ENCODE measurements around the gene LENG8.
"Not testable (repeated sequence)": the region's sequence is repeated elsewhere in the genome, so short reads cannot be mapped to it uniquely, and the experiment has no call there.

Gene LENG8

GRCh38 chr19:54444737-54445136, 4.3 kb upstream of the LENG8 start:
- no peak for DNase-seq (ENCODE audit: low read depth)

DNA sequence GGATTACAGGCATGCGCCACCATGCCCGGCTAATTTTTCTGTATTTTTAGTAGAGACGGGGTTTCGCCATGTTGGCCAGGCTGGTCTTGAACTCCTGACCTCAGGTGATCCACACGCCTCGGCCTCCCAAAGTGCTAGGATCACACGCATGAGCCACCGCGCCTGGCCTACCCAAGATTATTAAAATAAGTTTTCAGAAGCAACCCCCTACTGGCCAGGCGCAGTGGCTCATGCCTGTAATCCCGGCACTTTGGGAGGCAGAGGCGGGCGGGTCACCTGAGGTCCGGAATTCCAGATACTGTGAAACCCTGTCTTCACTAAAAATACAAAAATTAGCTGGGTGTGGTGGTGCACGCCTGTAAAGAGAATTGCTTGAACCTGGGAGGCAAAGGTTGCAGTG, 2.6 kb upstream of the LENG8 start:
- not testable (repeated sequence) for DNase-seq (ENCODE audit: low read depth)

GRCh38 chr19:54448040-54448773, 792 bp upstream of the LENG8 start:
- DNase-seq (ENCODE audit: low read depth): no peak

DNA sequence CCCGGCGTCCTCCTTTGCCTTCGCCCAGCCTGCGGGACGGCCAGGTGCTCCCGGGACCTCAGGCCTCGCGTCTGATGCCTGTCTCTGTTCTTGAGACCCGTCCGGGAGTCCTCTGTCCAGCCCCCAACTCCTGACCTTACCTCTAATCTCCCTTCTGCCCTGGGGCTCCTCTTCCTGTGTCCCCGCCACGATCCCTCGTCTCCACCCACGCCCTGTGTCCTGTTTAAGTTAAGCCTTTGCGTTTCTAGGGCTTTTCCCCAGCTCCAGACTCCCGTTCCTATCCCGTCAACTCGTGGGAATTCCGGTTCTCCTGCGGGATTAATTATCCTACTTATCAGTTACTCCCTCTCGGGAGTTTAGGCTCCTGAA, 686 bp downstream of the LENG8 start:
- DNase-seq (ENCODE audit: low read depth): no peak

DNA sequence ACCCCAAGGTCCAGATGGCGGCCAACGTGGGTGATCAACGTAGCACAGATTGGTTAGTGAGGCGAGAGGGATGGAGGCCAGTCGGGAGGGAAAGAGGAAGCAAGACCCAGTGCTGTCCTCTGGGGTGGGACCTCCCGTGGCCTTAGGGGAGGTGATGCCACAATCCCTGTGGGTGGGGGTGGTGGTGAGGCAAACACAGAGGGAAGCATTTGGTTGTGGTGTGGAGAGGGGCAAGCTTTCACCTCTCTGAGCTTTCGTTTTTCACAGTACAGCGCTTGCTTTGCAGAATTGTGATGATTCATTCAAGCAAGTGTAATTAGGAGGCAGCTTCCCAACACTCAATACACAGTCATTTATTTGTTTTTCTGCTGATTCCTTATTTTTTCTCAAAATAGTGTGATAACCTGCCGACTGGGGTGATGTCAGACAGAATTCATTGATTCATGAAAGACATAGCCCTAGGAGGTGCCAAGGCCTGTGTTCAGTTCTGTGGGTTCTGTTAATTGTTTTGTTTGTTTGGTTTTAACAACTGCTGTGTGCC, 2.4 kb downstream of the LENG8 start:
- DNase-seq (ENCODE audit: low read depth): no peak

DNA sequence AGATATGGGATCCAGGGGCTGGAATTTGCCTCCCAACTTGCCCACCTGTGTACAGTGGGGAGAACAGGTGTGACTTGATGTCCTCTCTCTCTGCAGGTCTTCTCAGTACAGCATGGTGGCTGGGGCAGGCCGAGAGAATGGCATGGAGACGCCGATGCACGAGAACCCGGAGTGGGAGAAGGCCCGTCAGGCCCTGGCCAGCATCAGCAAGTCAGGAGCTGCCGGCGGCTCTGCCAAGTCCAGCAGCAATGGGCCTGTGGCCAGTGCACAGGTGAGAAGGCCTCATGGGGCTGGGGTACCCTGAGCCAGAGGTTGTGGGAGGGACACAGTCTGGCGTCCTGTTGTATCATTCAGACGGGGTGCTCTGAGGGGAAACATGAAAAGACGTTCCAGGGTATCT, 3.0 kb downstream of the LENG8 start:
- no peak for DNase-seq (ENCODE audit: low read depth)

DNA sequence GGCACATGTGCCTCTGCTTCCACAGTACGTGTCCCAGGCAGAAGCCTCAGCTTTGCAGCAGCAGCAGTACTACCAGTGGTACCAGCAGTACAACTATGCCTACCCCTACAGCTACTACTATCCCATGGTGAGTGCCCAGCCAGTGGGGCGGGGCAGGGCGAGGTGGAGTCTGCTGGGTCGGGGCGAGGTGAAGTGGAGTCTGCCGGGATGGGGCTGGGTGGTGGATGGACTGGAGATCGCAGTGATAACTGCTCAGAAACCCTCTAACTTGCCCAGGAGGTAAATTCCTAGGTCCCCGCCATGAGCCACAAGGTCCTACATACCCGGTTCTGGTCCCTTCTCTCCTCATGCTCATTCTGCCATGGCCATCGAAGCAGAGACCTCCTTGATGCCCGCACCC, 3.6 kb downstream of the LENG8 start:
- no peak for DNase-seq (ENCODE audit: low read depth)

DNA sequence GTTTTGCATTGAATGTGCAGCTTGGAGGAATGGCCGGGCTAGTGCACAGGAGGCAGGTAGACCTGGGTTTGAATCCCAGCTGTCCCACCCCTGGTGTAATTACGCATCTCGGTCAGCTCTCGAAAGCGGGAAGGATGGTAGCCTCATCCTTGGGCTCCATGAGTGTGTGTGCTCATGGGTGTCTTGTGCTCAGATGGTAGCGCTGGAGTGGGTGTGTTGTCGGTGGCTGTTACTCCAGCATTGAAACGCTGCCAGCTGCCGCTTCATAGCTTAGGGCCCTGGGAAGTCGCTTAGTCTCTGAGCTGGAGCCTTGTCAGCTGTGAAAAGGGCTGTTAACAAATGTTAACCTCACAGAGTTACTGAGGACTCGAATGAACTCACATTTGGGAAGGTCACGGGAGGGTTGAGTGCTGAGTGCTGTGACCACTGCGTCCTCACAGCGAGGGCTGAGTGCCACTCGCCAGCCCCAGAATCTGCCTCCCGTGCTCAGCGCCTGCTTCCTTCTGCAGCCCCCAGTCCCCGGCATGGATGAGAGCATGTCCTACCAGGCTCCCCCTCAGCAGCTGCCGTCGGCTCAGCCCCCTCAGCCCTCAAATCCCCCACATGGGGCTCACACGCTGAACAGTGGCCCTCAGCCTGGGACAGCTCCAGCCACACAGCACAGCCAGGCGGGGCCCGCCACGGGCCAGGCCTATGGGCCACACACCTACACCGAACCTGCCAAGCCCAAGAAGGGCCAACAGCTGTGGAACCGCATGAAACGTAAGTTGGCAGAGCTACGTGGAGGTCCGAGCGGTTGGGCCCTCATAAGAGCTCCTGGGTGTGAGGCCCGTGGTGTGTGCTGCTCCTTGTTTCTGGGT, 5.2 kb downstream of the LENG8 start:
- DNase-seq (ENCODE audit: low read depth): no peak

DNA sequence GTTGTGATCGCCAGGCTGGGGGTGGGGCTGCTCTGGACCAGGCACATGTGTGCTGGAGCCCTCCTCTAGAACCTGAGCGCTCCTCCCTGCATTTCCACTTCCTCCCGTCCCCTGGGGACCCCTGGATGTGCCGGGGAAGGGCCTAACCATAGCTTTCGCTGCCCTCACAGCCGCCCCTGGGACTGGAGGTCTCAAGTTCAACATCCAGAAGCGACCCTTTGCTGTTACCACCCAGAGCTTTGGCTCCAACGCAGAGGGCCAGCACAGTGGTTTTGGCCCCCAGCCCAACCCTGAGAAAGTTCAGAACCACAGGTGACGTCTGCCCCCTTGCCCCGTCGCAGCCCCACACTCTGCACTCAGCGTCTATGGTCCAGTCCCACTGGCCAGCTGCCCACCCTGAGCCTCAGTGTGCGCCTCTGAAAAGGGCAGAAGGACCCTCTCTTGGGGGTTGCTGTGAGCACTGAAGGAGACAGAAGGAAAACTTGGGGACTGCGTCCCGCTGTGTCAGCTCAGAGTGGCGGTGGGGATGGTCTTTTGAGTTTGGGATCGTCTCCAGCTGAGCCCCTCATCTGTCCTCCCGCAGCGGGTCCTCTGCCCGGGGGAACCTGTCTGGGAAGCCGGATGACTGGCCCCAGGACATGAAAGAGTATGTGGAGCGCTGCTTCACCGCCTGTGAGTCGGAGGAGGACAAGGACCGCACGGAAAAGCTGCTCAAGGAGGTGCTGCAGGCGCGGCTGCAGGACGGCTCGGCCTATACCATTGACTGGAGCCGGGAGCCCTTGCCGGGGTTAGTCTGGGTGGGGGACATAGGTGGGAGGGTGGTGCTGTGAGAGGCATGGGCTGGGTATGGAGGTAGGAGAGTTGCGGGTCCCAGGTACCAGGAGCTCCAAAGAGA, 6.0 kb downstream of the LENG8 start:
- no peak for DNase-seq (ENCODE audit: low read depth)

- DNase-seq (ENCODE audit: low read depth): no peak
Measured at GRCh38 chr19:54455786-54456422, 6.9 kb downstream of the LENG8 start.

GRCh38 chr19:54456423-54457373, 7.7 kb downstream of the LENG8 start:
- DNase-seq (ENCODE audit: low read depth): no peak

- no peak for DNase-seq (ENCODE audit: low read depth)
Measured at GRCh38 chr19:54457773-54458647, 9.0 kb downstream of the LENG8 start.

GRCh38 chr19:54458648-54459281, 9.8 kb downstream of the LENG8 start:
- no peak for DNase-seq (ENCODE audit: low read depth)

DNA sequence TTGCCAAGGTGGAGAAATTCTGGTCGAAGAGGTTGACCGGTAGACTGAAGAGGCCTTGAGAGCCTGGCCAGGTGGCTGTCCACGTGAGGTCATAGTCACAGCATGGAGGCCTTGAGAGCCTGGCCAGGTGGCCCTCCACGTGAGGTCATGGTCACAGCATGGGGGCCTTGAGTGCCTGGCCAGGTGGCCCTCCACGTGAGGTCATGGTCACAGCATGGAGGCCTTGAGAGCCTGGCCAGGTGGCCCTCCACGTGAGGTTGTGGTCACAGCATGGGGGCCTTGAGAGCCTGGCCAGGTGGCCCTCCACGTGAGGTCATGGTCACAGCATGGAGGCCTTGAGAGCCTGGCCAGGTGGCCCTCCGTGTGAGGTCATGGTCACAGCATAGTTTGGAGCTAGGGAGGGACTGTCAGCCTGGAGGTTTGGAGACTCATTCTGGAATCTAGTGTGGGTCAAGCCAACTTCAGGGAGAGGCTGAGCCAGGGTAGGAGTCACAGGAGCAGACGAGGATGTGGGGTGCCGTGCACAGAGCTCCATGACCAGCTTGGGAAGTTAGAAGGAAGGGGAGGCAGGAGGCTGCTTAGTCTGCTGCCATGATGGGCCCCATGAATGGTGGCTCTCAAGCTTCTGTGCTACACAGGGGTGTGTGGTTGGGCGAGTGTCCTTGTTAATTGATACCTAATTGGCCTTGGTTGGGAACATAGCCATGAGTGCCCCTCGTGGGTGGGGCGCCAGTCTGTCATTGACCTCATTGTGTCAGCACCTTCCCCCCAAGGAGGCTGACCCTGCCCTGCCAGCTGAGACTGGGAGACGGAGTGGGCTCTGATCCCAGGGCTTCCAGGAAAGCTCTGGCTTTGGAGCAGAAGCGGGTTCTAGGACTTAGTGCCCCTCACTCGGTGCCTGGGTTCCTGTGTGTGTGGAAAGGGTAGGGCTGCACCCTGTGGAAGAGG, 10.6 kb downstream of the LENG8 start:
- DNase-seq (ENCODE audit: low read depth): no peak

DNA sequence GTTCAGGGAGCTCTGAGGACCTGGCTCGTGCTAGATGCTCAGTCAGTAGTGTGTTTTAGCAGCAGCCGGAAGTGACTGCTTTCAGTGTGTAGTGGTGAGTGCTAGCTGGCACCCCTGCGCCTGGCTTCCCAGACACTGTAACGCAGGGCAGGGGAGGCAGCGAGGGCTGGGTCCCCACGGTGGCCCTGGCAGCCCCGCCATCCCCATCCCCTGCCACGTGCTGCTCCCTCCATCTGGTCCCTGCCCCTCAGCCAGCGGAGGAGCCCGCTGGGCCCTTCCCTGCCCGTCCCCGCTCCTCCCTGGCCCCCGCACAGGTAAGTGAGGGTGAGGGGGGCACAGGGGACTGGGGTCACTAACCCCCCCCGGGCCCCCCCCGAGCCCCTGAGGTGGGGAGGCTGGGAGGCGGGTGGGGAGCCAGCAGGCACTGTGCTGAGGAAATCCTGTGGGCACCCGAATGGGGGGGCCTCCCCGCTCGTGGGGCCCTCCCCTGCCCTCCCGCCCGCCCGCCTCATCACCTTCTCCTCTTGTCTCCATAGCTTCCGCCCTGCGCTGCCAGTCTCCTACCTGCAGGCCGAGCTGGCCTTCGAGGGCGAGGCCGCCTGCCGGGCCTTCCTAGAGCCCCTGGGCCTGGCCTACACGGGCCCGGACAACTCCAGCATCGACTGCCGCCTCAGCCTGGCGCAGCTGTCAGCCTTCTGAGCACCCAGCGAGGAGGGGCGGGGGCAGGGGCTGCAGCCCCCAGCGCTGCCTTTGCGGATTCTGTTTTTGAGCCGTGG, 11.4 kb downstream of the LENG8 start:
- DNase-seq (ENCODE audit: low read depth): no peak

GRCh38 chr19:54461210-54461609, 12.2 kb downstream of the LENG8 start:
- DNase-seq (ENCODE audit: low read depth): no peak

DNA sequence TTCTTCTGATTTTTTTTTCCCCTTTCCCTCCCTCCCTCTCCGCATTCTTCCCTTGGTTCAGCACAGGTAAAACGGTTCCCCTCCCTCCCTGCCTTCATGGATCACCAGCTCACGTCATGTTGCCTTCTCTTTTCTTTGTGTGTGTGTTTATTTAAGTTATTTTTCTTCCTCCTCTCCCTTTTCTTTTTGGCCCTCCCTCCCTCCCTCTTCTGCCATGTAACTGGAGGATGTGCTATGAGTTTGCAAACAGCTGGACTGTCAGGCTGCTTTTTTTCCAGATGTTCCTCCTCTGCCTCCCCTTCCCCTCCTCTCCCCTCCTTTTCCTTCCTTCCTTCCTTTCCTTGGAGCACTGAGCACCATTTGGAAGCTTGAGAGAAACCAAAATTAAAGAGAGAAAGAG, 12.6 kb downstream of the LENG8 start:
- no peak for DNase-seq (ENCODE audit: low read depth)

Measured in fibroblast of the conjunctiva (primary cell).